Pancreas (tissue), 10 donors: ENCODE data around the gene WNT2B. TPM values are rescaled to one million over a fixed set of nuclear protein-coding genes. Genes with fewer than 3 reads are reported as not detected.
"Not testable (repeated sequence)": the region's sequence is repeated elsewhere in the genome, so short reads cannot be mapped to it uniquely, and the experiment has no call there.

Experiments used
- ATAC-seq, 4 donors: fragments of 200-7000 bp; cut with Tn5 transposase; one replicate each; pipeline versions ENCODE4 v1.8.0 to v1.9.1; 2020; ENCODE audit warnings: mild to moderate bottlenecking in 4 of 4, moderate library complexity in 4 of 4
- DNase-seq, 6 donors: peaks; one replicate each; pipeline ENCODE4 v3.0.0-alpha.2; 2020
- FAIRE-seq: peaks from 2 replicates; lab custom pipeline; 2012; peaks lifted over from hg19 to GRCh38; lab: Jason Lieb, UNC
- H3K27ac ChIP-seq, 4 donors: fragments of 200-600 bp; sonication (generic); 1 replicate in 3 of 4; 2 replicates in 1 of 4; pipeline versions ENCODE4 v1.5.0 to v1.8.0; 2020
- H3K27me3 ChIP-seq, 4 donors: fragments of 200-600 bp; one replicate each; pipeline ENCODE4 v1.8.0; 2021
- H3K36me3 ChIP-seq, 3 donors: fragments of 200-600 bp; sonication (generic) in 1 of 3; one replicate each; pipeline versions ENCODE4 v1.5.0 to v1.8.0; 2020 to 2021
- H3K4me1 ChIP-seq, 3 donors: fragments of 200-600 bp; one replicate each; pipeline ENCODE4 v1.8.0; 2021
- H3K4me3 ChIP-seq, 4 donors: fragments of 200-600 bp; sonication (generic) in 2 of 4; one replicate each; pipeline versions ENCODE4 v1.5.0 to v1.8.0; 2020 to 2021
- H3K9me3 ChIP-seq, 4 donors: fragments of 200-600 bp; one replicate each; pipeline ENCODE4 v1.8.0; 2021
- WGBS, 2 donors: extraction: QIAGEN DNeasy Blood & Tissue Kit; methylation state at CpG; one replicate each; pipeline ENCODE4 v1.1.7; 2013; 5-methylcytosine and 5-hydroxymethylcytosine counted together
- intact Hi-C, 3 donors: fragments of 100-400 bp; cut with DNase I; formaldehyde crosslinking; loops; one replicate each; pipeline versions ENCODE4 v1.11.1 to v1.14.2; 2022
- polyA plus RNA-seq, 2 donors: library from polyadenylated mRNA; stranded (reverse); fragments of 200-250 nt; gene quantifications; one replicate each; pipeline ENCODE4 v1.2.3, GENCODE V29; 2013
- total RNA-seq, 6 donors: library from RNA; stranded (reverse); fragmentation: NEBNext Ultra II Directional in 4 of 6; extraction: Animal tissue kit (Norgen Biotek cat#: 25700) in 4 of 6; gene quantifications; one replicate each; pipeline versions ENCODE4 v1.2.1 to v1.2.4, GENCODE V29; 2021 to 2023
- TF ChIP-seq, protein P1 (sequence below), 4 donors: fragments of 200-600 bp; sonication (generic) in 3 of 4; IDR thresholded peaks; one replicate each; pipeline versions ENCODE4 v1.5.0 to v1.8.0; 2021; ENCODE audit warnings: antibody characterized with exemption in 4 of 4
- donor health status: healthy with polysubstance abuse.
- donor health status: DM: no; HTN: no; CAD: no; lungs with moderate emphysema.
- donor health status: DM: no; HTN: no; CAD: no.
- donor health status: control.
- donor health status: control.
- donor health status: Bipolar disorder and iron deficiency.
- donor health status: DM: yes; HTN: yes; CAD: no.
- donor health status: DM: no; HTN: no; CAD: no.
- donor health status: DM: no; HTN: no; CAD: no.
- donor health status: DM: yes; HTN: yes; CAD: no.

Gene WNT2B
- total and polyA plus RNA-seq, 8 donors, result 0.79 to 2.7 (median 1.4) TPM

- no peak overlapping the region for H3K27ac ChIP-seq
- H3K9me3 ChIP-seq, result no peaks in the 10 kb centered on the region
- H3K4me1 ChIP-seq, result no peaks in the 10 kb centered on the region
- ATAC-seq (no peak), DNase-seq (no peak), FAIRE-seq (no peak)
- intact Hi-C loops, result no loop called here
- H3K4me3 ChIP-seq, result no peak overlapping the region
- H3K36me3 ChIP-seq, result no peaks in the 10 kb centered on the region
- 94 to 96% methylated on average over 1 of the region's 1 CpG for WGBS, 2 donors
- TF ChIP-seq, protein P1, sequence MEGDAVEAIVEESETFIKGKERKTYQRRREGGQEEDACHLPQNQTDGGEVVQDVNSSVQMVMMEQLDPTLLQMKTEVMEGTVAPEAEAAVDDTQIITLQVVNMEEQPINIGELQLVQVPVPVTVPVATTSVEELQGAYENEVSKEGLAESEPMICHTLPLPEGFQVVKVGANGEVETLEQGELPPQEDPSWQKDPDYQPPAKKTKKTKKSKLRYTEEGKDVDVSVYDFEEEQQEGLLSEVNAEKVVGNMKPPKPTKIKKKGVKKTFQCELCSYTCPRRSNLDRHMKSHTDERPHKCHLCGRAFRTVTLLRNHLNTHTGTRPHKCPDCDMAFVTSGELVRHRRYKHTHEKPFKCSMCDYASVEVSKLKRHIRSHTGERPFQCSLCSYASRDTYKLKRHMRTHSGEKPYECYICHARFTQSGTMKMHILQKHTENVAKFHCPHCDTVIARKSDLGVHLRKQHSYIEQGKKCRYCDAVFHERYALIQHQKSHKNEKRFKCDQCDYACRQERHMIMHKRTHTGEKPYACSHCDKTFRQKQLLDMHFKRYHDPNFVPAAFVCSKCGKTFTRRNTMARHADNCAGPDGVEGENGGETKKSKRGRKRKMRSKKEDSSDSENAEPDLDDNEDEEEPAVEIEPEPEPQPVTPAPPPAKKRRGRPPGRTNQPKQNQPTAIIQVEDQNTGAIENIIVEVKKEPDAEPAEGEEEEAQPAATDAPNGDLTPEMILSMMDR (IDR thresholded peaks at IDR 0.05), result no peak
- H3K27me3 ChIP-seq, result no peaks in the 10 kb centered on the region
Observed at GRCh38 chr1:112472142-112472541, 36.6 kb upstream of the WNT2B start.

- Histone ChIP-seq H3K9me3 (no peaks in the 10 kb centered on the region), H3K4me1 (no peaks in the 10 kb centered on the region), H3K36me3 (no peaks in the 10 kb centered on the region), H3K27ac (no peak overlapping the region), H3K27me3 (no peaks in the 10 kb centered on the region), H3K4me3 (no peak overlapping the region)
- no peak for DNase-seq
- ATAC-seq, result no peak
- intact Hi-C loops, result no loop called here
- no peak for FAIRE-seq
- TF ChIP-seq, protein P1 (IDR thresholded peaks at IDR 0.05), result no peak
Observed at GRCh38 chr1:112477550-112477949, 31.2 kb upstream of the WNT2B start.

DNA sequence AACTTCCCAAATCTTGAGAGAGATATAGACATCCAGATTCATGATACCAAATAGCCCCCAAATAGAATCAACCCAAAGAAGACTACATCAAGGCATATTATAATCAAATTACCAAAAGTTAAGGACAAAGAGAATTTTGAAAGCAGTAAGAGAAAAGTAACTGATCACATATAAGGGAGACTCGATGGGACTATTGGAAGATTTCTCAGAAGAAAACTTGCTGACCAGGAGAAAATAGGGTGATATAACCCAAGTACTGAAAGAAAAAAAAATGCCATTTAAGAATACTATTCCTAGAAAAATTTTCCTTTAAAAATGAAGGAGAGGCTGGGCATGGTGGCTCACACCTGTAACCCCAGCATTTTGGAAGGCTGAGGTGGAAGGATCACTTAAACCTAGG is 30.5 kb upstream of the WNT2B start:
- intact Hi-C loops, result no loop called here
- no peak overlapping the region for H3K4me3 ChIP-seq
- no peaks in the 10 kb centered on the region for H3K9me3 ChIP-seq
- no peak overlapping the region for H3K27ac ChIP-seq
- no peak for FAIRE-seq
- no peaks in the 10 kb centered on the region for H3K36me3 ChIP-seq
- WGBS, 2 donors, result 91 to 92% methylated on average over 1 of the region's 1 CpG
- H3K27me3 ChIP-seq, result no peaks in the 10 kb centered on the region
- no peaks in the 10 kb centered on the region for H3K4me1 ChIP-seq
- DNase-seq, result no peak
- TF ChIP-seq, protein P1 (IDR thresholded peaks at IDR 0.05), result no peak
- no peak for ATAC-seq

GRCh38 chr1:112486063-112486462 is 22.7 kb upstream of the WNT2B start:
- ATAC-seq, H3K27ac ChIP-seq, H3K27me3 ChIP-seq, H3K4me3 ChIP-seq, H3K4me1 ChIP-seq, DNase-seq, H3K36me3 ChIP-seq, H3K9me3 ChIP-seq, intact Hi-C loops, FAIRE-seq: not testable (repeated sequence)
- 90 to 100% methylated on average over 1 of the region's 1 CpG for WGBS, 2 donors

DNA sequence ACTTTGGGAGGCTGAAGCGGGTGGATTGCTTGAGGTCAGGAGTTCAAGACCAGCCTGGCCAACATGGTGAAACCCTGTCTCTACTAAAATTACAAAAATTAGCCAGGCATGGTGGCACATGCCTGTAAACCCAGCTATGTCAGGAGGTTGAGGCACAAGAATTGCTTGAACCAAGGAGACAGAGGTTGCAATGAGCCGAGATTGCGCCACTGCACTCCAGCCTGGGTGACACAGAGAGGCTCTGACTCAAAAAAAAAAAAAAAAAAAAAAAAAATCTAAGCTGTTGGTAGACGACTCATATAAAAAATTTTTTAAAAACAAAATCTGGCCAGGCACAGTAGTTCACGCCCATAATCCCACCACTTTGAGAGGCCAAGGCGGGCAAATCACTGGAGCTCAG is 21.1 kb upstream of the WNT2B start:
- H3K4me1 ChIP-seq, ATAC-seq, H3K27ac ChIP-seq, DNase-seq, H3K4me3 ChIP-seq, H3K36me3 ChIP-seq, H3K9me3 ChIP-seq, intact Hi-C loops, FAIRE-seq, H3K27me3 ChIP-seq: not testable (repeated sequence)
- WGBS, 2 donors, result 77 to 91% methylated on average over 6 of the region's 6 CpGs

- ATAC-seq (no peak), FAIRE-seq (no peak), DNase-seq (no peak)
- H3K36me3 ChIP-seq, result no peaks in the 10 kb centered on the region
- intact Hi-C loops, result no loop called here
- WGBS, 2 donors, result 89 to 92% methylated on average over 5 of the region's 5 CpGs
- H3K9me3 ChIP-seq, result no peaks in the 10 kb centered on the region
- H3K27ac ChIP-seq, result no peak overlapping the region
- H3K4me3 ChIP-seq, result no peak overlapping the region
- no peaks in the 10 kb centered on the region for H3K4me1 ChIP-seq
- TF ChIP-seq, protein P1 (IDR thresholded peaks at IDR 0.05), result no peak
- no peaks in the 10 kb centered on the region for H3K27me3 ChIP-seq
Observed at GRCh38 chr1:112488141-112488540, 20.6 kb upstream of the WNT2B start.
